COLO829 (cell line): Measurements from ENCODE around the gene GRIN2C.
A peak's percentile ranks its signal among the peaks of the same experiment; 100 is the strongest.

Experiments
- DNase-seq: peaks from one replicate; pipeline ENCODE4 v3.0.0; 2012; ENCODE audit warnings: low spot score

Gene GRIN2C

DNA sequence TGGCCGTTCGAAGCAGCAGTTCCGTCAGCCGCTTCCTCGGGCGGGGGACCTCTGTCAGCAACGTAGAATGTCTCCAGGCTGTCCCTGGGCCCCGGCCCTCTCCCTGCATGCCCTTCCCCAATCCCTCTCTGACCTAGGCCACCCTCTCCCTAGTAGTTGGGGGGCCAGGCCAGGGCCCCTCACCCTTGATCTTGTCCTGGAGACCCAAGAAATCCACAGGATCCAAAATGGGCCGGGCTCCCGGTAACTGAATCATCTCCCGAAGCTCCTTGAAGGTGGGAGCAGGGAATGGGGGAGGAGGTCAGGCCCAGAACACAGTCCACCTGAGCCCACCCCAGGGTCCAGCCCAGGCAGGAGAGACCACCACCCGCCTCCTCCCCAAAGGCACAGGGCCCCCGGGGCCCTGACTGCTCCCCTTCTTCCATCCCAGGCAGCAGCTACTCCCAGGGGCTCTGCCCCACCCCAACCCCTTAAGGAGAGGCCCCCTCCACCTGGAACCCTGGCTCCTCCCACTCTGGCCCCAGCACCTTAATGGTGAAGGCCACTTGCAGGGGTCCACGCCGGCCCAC lies 4.7 kb upstream of the GRIN2C start:
- no peak for DNase-seq

DNA sequence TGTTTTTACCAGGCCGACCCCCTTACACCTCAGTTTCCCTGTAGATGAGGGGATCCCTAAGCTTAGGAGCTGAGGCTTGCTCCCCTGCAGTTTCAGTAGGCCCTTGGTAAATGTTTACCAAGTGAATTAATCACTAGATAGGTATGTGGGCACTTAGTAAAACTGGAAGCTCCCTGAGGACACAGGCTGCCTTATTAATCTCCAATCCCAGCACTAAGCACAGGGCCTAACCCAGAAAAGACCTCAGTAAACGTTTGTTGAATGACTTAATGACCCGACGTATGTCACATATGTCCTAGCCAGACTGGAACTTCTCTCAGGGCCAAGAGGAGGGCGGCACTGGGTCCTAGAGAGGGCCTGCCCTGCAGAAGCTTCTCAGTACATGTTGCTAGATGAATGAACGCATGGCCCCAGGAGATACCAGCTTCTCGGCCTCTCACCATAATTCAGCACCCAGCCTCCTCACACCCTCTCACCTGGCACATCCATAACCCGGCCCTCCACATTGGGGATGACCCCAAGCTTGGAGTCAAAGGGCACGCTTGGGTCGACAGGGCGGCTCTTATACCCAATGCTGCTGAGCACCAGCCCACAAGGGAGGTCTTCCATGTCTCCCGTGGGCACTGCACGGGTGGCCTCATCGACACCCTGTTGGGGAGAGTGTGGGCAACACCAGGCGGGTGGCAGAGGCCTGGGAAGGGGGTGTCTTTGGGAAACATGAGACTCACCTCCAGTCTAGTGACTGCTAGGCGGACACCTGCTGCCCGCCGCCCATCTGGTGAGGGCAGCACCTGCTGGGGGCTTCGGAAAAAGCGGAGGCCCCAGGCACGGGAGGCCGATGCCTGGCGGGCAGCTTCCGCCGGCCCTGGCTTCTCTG lies 4.0 kb upstream of the GRIN2C start:
- no peak for DNase-seq

DNA sequence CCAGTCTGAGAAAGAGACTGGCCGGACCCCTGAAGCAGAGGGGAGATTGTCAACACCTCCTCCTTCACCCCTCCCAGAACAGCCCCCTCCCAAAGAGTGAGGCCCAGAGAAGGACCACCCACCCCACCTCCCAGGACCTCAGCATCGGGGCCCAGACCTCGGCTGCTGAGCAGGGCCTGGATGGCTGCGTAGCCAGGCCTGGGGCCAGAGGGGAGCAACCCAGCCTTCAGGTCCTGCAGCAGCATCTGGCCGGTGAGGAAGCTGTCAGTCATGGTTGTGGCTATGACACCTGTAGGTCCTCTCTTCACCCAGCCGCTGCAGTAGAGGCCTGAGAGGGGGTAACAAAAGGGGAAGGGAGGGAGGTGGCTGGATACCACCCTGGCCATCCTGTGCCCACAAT lies 3.2 kb upstream of the GRIN2C start:
- DNase-seq: no peak

DNA sequence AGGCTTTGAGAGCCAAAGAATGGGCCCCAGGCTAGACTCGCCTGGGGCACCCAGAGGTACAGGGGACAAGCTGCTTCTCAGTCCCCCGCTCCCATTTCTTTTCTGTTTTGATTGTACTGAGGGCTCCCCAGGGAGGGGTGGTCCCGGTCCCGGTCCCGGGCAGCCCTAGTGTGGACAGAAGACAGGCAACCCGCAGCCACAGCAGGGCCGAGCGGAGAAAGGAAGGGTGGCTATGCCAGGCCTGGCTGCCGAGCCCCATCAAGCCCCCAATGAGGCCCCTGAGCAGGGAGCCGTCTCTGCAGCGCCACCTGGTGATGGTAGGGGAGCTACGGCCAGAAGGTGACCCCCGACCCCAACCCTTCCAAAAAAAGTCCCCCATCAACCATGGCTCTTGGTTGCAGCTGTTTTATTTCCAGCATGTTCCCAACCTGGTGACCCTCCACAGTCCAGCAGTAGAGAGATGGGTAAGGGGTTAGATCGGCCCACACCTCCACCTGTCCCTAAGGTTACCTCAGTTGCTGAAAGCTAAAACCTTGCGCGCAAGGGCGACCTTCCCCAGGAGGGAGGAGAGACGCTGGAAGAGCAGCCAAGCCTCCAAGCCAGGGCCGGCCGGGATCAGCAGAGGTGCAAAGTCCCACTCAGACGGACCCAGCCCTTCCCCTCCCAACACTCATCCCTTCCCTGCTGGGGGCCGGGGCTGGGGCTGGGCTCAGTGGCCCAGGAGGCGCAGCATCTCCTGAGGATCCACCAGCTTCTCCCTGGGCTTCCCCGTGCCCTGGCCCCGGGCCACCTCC lies 2.6 kb upstream of the GRIN2C start:
- peak; percentile 30 for DNase-seq

DNA sequence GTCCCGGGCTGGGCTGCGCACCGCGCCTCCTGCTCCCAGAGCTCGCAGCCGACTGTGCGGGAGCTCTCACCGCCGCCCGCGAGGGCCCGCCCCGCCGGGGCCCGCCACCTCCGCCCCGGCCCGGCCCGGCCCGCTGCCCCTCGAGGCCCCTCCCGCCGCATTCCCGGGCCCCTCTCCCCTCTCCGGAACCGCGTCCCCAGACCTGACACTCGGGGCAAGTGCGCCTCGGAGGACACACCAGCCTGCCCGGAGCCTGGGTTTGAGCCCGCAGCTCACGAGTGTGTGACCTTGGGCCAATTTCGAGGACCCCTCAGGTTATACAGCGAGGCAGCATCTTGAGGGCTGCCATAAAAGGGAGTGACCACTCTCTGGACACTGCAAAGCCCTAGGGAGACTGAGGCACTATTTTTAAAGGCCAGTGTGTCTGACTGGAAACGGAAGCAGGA lies 2.0 kb upstream of the GRIN2C start:
- DNase-seq: no peak

DNA sequence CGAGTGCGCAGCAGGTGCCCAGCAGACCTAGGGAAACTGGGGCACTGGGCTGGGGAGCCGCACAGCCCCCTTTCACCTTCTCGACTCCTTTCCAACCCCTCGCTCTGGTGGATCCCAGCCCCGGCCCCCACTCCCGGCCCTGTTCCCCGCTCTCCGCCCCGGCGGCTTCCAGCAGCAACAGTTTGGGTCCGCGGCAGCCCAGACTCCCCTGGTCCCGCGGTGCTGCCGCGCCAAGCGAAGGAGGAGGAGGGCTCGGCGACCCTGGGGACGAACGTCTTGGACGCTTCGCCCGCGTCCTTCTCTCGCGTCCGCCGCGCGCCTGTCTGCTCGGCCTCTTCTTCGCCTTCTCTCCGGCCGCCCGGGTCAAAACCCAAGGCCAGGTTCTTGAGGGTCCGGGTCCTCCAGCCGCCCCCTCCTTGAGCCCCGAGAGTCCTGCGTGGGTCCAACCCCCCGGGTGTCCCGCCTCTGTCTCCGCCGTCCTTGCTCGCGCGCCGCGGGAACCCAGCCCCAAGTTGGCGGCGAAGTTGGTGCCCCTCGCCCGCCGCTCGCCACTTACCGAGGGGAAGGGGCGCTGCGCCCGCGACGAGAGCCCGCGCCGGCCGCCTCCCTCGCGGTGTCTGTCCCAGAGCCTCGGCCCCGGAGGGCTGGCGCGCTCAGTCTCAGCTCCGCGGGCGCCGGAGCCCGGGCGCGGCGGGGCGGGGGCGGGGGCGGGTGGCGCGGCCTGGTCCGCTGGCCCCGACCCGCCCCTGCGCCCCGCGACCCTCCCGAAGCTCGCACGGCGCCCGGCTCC lies 1.4 kb upstream of the GRIN2C start:
- DNase-seq: no peak

DNA sequence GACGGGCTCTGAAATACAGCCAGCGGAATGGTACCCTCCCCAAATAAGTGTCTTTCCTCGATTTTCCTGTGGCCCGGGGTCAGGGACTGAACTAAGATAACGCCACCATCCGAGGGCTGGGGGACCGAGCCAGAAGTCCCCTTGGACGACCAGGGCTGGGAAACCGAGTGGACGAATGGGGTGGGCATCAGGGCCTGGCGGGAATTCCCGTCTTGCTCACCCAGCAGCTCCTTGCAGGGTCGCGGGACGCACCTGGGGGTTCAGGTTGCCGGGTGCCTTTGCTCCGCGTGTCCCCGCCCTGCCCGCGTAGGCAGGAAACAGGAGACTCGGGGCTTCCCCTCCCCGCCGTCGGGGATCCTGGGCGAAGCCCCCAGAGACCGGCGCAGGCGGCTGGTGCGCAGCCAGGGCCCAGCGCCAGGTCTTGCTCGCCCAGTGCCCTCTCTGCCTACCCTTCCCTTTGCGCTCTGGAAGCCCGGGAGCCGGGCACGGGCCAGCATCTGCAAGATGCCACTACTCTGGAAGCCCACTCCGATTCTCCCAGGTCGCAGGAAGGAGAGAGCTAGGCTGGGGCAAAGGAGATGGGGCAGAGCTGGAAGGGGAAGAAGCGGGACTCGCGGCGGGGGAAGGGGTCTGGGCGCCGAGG lies 665 bp upstream of the GRIN2C start:
- DNase-seq: no peak

DNA sequence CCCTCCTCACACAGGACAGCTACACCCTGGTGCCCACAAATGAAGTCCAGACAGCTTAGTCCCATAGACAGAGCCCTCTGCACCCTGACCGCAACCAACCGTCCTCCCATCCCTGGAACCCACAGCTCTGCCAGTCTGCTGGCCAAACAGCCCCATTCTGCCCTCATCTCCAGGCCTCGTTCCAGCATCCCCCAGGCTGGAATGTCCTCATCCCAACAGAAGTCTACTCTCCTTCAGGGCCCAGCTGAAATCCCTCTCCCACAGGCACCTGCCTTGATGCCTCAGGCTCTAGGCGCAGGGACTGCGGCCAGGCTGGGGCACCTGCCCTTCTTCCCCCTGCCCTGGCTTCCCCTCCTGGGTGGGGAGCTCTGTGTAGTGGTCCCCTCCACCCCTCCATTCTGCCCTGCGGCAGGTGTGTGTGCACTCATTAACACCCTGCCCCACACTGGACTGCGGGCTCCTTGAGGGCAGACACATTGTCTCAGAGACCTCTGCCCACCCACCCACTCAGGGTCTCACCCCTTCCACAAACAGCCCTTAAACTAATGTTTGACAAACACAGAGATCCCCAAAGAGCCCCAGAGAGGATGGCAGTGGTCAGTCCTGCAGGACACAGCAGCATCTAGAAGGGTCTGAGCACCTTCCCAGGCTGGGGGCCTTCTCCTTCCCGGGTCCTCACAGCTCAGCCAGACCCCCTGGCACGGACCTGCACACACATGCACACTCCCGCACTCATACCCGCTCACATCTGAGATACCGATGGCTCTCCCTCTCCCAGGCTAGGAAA lies 820 bp downstream of the GRIN2C start:
- no peak for DNase-seq

DNA sequence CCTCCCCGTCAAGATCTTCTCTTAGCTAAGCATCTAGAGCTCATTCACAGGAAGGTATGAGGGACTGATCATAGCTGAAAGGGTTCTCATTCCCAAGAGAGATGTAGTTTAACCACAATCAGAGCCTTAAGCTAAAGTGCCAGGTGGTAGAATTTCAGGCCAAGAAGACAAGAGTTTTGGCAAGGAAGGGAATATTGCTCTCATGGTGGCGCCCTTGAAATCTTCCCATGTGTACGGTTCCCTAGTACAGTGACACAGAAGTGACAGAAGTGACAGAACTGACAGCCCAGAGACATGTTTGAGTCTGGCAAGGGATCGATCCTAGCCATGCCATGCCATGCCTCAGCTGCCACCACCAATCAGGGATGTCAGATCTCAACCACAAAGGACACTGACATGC lies 2.5 kb downstream of the GRIN2C start:
- DNase-seq: no peak

DNA sequence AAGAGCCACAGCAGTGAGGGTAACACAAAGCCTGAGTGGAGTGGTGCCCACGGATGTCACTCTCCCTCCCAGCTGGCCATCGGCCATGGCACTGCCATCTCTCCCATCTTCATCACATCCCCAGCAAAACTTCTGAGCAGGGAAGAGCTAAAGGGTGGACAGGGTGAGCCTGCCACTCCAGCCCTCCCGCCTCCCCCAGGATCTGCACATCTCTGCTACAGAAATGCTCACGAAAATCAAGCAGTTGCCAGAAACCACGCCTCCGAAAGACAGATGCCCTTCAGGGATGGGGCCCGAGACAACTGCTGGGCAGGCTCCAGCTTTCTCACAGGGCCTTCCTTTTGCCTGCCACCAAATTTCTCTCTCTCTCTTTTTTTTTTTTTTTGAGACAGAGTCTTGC lies 3.6 kb downstream of the GRIN2C start:
- DNase-seq: no peak

DNA sequence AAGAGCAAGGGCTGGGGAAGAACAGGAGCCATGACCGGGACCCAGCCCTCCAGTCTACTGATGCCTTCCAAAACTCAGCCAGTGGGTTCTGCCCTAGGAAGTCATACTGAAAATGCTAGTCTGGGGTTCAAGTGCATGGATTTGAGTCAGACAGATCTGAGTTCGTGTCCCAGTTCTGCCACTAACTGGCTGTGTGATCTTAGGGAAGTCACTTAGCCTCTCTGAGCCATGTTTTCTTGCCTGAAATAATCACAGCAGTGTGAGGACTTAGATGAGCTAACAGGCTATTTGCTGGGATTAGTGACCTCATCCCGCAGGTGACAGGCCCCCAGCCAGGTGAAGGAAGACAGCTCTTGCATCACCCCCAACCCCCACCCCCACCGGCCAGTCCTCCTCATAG lies 4.4 kb downstream of the GRIN2C start:
- no peak for DNase-seq

DNA sequence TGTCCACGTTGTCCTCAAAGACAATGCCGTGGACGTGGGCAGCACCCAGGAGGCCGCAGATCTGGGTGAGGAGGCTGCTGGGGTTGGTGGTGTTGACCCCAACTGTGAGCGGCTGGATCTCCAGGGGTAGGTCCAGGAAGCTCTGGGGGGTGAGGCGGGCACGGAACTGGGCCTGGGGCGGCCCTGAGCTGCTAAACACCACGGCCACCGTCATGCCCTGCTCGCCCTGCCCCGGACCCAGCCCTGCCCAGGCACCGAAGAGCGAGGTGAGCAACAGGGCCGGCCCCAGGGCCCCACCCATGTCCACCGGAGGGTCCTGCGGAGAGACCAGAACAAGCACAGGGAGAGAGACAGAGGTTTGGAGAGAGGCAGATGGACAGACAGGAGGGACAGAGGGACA lies 4.9 kb downstream of the GRIN2C start:
- DNase-seq: no peak

DNA sequence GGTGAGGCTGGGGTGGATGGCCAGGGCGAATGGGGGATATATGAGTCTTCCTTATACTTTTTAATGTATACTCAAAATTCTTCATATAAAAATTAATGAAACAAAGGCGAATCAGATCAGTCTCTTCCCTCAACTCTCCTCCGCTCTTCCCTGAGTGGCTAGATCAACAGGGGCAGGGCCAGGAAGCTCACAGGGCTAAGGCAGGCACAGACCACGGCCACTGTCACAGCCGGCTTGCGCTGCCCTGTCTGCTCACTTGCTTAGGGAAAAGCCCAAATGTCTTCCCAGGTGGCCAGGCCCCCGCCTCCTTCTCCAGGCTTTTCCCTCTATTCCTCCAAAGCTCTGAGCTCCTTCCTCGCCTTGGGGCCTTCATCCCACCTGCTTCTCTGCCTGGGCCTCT lies 6.0 kb downstream of the GRIN2C start:
- DNase-seq: no peak

DNA sequence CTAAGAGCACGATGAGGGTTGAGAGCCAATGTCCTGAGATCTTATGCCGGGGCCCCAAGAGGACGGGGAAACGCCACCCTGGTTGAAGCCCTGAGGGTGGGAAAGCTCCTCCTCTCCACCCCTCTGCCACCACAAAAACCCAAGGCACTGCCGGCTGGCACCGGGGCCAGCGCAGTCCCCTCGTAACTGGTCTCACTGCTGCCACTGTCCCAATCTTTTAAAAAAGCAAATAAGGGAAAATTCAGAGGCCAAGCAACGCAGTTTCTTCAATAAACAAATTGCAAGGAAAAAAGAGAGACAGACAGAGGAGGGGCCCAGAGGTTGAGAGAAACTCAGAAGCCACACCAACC lies 6.7 kb downstream of the GRIN2C start:
- DNase-seq: no peak

DNA sequence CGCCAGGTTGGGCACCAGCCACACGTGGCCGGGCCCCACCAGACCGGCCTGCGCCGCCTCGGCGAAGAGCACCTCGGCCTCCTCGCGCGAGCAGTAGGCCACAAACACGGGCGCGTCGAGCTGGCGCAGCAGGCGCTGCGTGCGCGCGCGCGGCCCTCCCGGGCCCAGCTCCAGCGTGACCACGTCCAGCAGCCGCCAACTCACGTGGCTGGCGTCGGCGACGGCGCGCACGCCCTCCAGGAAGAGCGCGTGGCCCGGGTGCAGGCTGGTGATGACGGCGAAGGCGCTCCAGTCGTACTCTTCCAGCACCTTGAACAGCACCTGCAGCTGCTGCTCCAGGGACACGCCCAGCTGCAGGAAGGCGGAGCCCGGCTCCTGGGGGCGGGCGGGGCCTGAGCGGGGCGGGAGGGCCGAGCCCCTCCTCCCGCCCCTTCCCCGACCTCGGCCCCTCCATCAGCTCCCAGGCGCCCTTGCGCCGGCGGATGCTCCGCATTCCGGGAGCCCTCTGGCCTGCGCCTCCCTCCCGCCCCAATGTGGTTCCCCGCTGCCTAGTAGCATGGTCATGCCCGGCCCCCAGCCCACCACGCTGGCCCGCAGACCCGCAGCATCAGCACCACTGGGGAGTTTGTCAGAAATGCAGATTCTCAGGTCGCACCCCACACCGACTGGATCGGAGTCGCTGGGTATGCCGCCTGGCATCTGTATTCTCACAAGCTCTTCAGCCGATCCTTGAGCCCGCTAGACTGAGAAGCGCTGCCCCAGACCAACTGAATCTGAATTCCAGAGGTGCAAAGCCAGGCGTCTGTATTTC lies 7.2 kb downstream of the GRIN2C start:
- DNase-seq: peak; percentile 36

DNA sequence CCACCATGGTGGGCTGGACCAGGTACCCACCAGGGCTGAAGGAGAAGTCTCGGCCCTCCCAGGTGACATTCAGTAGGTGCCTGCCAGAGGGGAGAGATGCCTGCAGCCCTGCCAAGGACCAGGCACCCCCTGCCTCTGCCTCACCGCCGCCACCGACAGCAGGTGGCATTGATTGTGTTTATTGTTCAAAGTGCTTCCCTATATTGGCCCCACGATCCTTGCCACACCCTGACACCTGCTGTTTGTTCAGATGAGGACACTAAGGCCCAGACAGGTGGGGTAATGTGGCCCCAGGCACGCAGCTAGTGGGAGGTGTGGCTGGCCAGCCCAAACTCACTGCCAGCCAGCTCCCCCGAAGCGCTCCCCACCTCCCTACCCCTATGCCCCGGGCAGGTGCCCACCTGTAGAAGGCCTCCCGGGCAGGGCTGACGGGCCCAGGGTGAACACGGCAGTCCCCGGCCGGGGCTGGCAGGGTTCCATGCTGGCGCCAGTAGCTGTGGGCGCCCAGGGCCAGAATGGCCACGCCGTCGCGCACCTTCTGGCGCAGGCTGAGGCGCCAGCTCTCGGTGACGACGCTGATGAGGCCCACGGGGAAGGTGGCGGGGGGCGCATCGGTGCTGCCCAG lies 8.0 kb downstream of the GRIN2C start:
- DNase-seq: no peak

DNA sequence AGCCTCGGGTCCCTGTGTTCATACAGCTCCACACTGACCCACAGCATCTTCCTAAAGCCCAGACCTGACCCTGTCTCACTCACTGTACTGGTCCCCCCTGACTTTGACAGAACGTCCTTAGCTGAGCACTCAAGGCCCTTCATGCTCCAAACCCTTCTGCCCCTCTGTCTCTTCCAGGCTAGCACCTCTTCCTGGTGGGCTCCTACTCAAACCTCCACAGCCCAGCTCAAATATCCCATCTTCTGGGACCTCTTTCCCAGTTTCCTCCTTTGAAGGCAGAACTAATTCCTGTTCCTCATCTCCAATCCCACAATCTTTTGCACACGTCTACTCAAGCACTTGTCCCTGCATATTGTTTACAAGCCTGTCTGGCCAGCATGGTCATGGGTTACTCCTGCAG lies 8.8 kb downstream of the GRIN2C start:
- DNase-seq: no peak

DNA sequence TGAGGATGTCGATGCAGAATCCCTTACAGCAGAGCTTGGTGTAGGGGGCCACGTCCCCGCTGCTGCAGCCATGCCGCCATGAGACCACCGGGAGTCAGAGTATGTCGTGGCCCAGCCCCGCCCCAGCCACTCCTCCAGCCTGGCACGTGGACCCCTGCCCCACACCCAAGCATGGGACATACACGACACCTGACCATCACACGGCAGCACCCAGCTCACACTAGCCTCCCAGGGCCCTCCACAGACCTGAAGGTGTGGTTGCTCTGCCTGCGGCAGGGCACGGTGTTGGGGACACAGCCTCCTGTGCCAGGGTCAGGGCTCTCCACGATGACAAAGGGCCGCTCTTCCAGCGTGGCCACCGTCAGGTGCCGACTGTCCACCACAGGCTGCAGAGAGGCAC lies 9.4 kb downstream of the GRIN2C start:
- DNase-seq: no peak

DNA sequence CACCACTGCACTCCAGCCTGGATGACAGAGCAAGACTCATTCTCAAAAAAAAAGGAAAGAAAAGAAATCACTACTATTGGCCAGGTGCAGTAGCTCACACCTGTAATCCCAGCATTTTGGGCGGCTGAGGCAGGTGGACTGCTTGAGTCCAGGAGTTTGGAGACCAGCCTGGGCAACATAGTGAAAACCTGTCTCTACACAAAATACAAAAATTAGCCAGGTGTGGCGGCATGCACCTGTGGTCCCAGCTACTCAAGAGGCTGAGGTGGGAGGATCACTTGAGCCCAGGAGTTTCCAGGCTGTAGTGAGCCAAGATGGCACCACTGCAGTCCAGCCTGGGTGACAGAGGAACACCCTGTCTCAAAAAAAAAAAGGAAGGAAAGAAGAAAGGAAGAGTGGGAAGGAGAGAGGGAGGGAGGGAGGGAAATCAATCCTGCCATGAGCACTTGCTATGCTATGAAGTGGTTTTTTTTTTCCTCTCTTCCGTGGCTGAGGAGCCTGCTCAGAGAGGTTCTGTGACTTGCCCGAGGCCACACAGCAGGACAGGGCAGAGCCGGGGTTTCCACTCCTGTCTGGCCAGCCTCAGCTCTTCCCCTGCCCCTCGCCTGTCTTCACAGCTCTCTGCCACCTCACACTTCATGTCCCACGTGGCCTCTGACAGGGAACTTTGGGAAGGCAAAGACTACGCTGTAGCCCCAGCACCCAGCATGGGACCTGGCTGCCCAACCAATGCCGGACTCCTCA lies 10.9 kb downstream of the GRIN2C start:
- DNase-seq: no peak
